Thyroid gland (tissue), 4 donors: ENCODE measurements around the gene CHAD. TPM values are rescaled to one million over a fixed set of nuclear protein-coding genes. Genes with fewer than 3 reads are reported as not detected.

Experiments used
- DNase-seq, 2 donors: peaks; one replicate each; pipeline ENCODE4 v3.0.0-alpha.2; 2019
- H3K27ac ChIP-seq, 3 donors: fragments of 200-600 bp; sonication (generic); 1 replicate in 2 of 3; 2 replicates in 1 of 3; pipeline ENCODE4 v1.5.1; 2016 to 2019; ENCODE audit warnings: mild to moderate bottlenecking in 1 of 3, moderate library complexity in 1 of 3
- H3K27me3 ChIP-seq: fragments of 200-600 bp; sonication (generic); one replicate; pipeline ENCODE4 v1.5.1; 2019
- H3K36me3 ChIP-seq, 2 donors: fragments of 200-600 bp; sonication (generic); one replicate each; pipeline ENCODE4 v1.5.1; 2016 to 2019
- H3K4me1 ChIP-seq, 2 donors: fragments of 200-600 bp; sonication (generic); one replicate each; pipeline ENCODE4 v1.5.1; 2017 to 2019
- H3K4me3 ChIP-seq, 3 donors: fragments of 200-600 bp; sonication (generic); replicated peaks in 1 of 3; 1 replicate in 2 of 3; 2 replicates in 1 of 3; pipeline ENCODE4 v1.5.1; 2016; ENCODE audit warnings: mild to moderate bottlenecking in 1 of 3
- H3K9me3 ChIP-seq: fragments of 200-600 bp; sonication (generic); one replicate; pipeline ENCODE4 v1.5.1; 2017
- POLR2A ChIP-seq, 2 donors: fragments of 450-650 bp; IDR thresholded peaks; one replicate each; pipeline ENCODE4 v1.6.1; 2017; ENCODE audit warnings: antibody characterized with exemption in 2 of 2, mild to moderate bottlenecking in 2 of 2, moderate library complexity in 1 of 2
- WGBS, 2 donors: methylation state at CpG; one replicate each; pipeline ENCODE4 v1.1.5; 2017; 5-methylcytosine and 5-hydroxymethylcytosine counted together
- intact Hi-C: fragments of 100-400 bp; cut with DNase I; formaldehyde crosslinking; loops from one replicate; pipeline ENCODE4 v1.15.1; 2023
- total RNA-seq, 4 donors: library from RNA; depleted of rRNA; stranded (reverse); fragments of >200 nt; gene quantifications; one replicate each; pipeline ENCODE4 v1.2.3, GENCODE V29; 2016
- TF ChIP-seq, protein P1 (sequence below), 6 experiments: fragments of 200-600 bp in 3 of 6; fragments of 450-650 bp in 3 of 6; sonication (generic) in 3 of 6; IDR thresholded peaks; one replicate each; pipeline ENCODE4 v1.5.1; 2016 to 2019; ENCODE audit warnings: antibody characterized with exemption in 6 of 6, mild to moderate bottlenecking in 2 of 6, inconsistent platforms in 1 of 6, moderate library complexity in 1 of 6

CHAD gene
- total RNA-seq, 4 donors from 2014 or later: 0.67 TPM; not detected in 3

GRCh38 chr17:50467855-50468303 is 801 bp downstream of the CHAD start:
- intact Hi-C loops: no loop called here
- H3K36me3 ChIP-seq: peaks cover 8 to 22% of the 10 kb centered on the region in 2 donors
- H3K27me3 ChIP-seq: no peaks in the 10 kb centered on the region
- WGBS, 2 donors: 45 to 89% methylated on average over 2 to 12 of the region's 13 CpGs
- TF ChIP-seq, protein P1, sequence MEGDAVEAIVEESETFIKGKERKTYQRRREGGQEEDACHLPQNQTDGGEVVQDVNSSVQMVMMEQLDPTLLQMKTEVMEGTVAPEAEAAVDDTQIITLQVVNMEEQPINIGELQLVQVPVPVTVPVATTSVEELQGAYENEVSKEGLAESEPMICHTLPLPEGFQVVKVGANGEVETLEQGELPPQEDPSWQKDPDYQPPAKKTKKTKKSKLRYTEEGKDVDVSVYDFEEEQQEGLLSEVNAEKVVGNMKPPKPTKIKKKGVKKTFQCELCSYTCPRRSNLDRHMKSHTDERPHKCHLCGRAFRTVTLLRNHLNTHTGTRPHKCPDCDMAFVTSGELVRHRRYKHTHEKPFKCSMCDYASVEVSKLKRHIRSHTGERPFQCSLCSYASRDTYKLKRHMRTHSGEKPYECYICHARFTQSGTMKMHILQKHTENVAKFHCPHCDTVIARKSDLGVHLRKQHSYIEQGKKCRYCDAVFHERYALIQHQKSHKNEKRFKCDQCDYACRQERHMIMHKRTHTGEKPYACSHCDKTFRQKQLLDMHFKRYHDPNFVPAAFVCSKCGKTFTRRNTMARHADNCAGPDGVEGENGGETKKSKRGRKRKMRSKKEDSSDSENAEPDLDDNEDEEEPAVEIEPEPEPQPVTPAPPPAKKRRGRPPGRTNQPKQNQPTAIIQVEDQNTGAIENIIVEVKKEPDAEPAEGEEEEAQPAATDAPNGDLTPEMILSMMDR (IDR thresholded peaks at IDR 0.05): no peak
- no peak for TF ChIP-seq POLR2A (IDR thresholded peaks at IDR 0.05)
- no peak overlapping the region for H3K27ac ChIP-seq
- no peaks in the 10 kb centered on the region for H3K9me3 ChIP-seq
- peaks cover 0 to 35% of the 10 kb centered on the region in 2 donors for H3K4me1 ChIP-seq
- DNase-seq: no peak
- H3K4me3 ChIP-seq: no peak overlapping the region

DNA sequence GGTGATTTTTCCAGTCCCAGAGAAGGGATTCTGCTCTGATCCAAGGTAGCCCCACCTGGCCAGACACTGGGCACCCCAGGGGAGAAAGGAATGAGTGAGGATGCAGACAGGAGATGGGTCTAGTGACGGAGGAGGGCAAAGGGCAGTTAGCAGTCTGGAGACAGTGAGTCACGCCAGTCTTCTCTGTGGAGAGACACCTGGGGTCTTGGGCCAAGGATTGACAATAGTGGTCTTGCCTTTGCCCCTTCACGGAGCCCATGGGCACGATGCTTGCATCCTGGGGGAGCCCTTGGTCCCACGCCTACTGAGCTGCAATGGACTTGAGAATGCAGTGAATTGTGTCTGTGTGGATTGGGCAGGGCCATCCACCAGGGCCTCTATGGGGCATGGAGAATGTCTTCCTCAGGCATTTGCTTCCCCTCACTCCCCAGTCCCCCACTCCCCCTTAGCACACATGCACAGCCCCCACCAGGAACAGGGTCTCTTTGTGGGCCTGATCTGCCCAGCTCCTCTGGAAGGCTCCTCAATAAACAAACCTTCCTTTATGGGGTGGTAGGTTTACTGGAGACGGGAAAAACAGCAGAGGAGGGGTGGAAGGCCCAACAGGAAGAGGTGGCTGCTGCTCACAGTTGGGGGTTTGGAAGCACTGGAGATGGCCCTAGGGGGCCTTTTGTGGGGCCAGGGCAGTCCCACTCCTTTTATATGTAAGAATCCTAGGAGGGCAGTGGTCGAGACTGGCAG is 1.4 kb downstream of the CHAD start:
- Histone ChIP-seq H3K4me3 (no peak overlapping the region), H3K27ac (no peak overlapping the region), H3K4me1 (peaks cover 0 to 35% of the 10 kb centered on the region in 2 donors), H3K27me3 (no peaks in the 10 kb centered on the region), H3K36me3 (peaks cover 14 to 25% of the 10 kb centered on the region in 2 donors), H3K9me3 (no peaks in the 10 kb centered on the region)
- TF ChIP-seq POLR2A (IDR thresholded peaks at IDR 0.05): no peak
- TF ChIP-seq, protein P1 (IDR thresholded peaks at IDR 0.05): no peak
- intact Hi-C loops: no loop called here
- DNase-seq: no peak
- 76 to 77% methylated on average over 7 of the region's 7 CpGs for WGBS, 2 donors

- intact Hi-C loops: no loop called here
- no peaks in the 10 kb centered on the region for H3K27me3 ChIP-seq
- H3K27ac ChIP-seq: peak overlapping the region in 1 of 3 donors; percentile 33
- TF ChIP-seq, protein P1 (IDR thresholded peaks at IDR 0.05): no peak
- TF ChIP-seq POLR2A (IDR thresholded peaks at IDR 0.05): no peak
- no peak overlapping the region for H3K4me3 ChIP-seq
- DNase-seq: no peak
- 80 to 88% methylated on average over 7 to 9 of the region's 9 CpGs for WGBS, 2 donors
- H3K9me3 ChIP-seq: no peaks in the 10 kb centered on the region
- peaks cover 0 to 33% of the 10 kb centered on the region in 2 donors for H3K4me1 ChIP-seq
- H3K36me3 ChIP-seq: peaks cover 17 to 20% of the 10 kb centered on the region in 2 donors
Measured at GRCh38 chr17:50466371-50467113, 2.1 kb downstream of the CHAD start.

GRCh38 chr17:50465635-50466034 is 3.0 kb downstream of the CHAD start:
- no peaks in the 10 kb centered on the region for H3K27me3 ChIP-seq
- H3K4me3 ChIP-seq: no peak overlapping the region
- H3K9me3 ChIP-seq: no peaks in the 10 kb centered on the region
- H3K36me3 ChIP-seq: peaks cover 12 to 14% of the 10 kb centered on the region in 2 donors
- peaks cover 0 to 25% of the 10 kb centered on the region in 2 donors for H3K4me1 ChIP-seq
- no peak overlapping the region for H3K27ac ChIP-seq
- intact Hi-C loops: no loop called here
- TF ChIP-seq POLR2A (IDR thresholded peaks at IDR 0.05): no peak
- TF ChIP-seq, protein P1 (IDR thresholded peaks at IDR 0.05): no peak
- DNase-seq: no peak
- 92 to 95% methylated on average over 9 of the region's 9 CpGs for WGBS, 2 donors

DNA sequence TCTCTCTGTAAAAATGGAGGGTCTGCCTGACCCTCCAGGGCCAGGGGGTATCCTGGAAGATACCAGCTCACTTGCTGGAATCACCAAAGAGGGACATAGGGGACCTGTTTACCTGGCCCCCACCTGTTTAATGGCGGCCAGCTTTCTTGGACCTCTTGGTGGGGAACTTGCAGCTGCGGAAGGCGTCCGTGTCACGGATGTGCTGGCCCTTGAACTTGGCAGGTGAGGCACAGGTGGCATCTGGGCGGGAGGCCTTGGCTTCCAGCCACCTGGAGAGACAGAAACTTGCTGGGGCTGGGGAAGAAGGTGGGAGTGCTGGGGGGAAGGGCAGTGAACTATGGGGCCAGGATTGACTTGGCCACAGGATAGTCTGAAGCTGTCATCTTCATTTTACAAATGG is 3.5 kb downstream of the CHAD start:
- no peak for TF ChIP-seq POLR2A (IDR thresholded peaks at IDR 0.05)
- TF ChIP-seq, protein P1 (IDR thresholded peaks at IDR 0.05): no peak
- no peak overlapping the region for H3K4me3 ChIP-seq
- no peaks in the 10 kb centered on the region for H3K9me3 ChIP-seq
- intact Hi-C loops: no loop called here
- H3K27me3 ChIP-seq: no peaks in the 10 kb centered on the region
- no peak overlapping the region for H3K27ac ChIP-seq
- peaks cover 12 to 14% of the 10 kb centered on the region in 2 donors for H3K36me3 ChIP-seq
- peak; percentile 17 to 43 for DNase-seq
- H3K4me1 ChIP-seq: peaks cover 0 to 20% of the 10 kb centered on the region in 2 donors
- 85 to 87% methylated on average over 2 to 6 of the region's 6 CpGs for WGBS, 2 donors
